HG02678 (cell line): ENCODE results near the gene DLL3.
A peak's percentile ranks its signal among the peaks of the same experiment; 100 is the strongest.
"Not testable (repeated sequence)": the region's sequence is repeated elsewhere in the genome, so short reads cannot be mapped to it uniquely, and the experiment has no call there.

Experiments used
- ATAC-seq: cut with Tn5 transposase; IDR thresholded peaks from one replicate; pipeline ENCODE4 v1.9.1; 2021; ENCODE audit warnings: mild to moderate bottlenecking, moderate library complexity; ENCODE audit not compliant: unreplicated experiment

DLL3 gene, protein sequence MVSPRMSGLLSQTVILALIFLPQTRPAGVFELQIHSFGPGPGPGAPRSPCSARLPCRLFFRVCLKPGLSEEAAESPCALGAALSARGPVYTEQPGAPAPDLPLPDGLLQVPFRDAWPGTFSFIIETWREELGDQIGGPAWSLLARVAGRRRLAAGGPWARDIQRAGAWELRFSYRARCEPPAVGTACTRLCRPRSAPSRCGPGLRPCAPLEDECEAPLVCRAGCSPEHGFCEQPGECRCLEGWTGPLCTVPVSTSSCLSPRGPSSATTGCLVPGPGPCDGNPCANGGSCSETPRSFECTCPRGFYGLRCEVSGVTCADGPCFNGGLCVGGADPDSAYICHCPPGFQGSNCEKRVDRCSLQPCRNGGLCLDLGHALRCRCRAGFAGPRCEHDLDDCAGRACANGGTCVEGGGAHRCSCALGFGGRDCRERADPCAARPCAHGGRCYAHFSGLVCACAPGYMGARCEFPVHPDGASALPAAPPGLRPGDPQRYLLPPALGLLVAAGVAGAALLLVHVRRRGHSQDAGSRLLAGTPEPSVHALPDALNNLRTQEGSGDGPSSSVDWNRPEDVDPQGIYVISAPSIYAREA

DNA sequence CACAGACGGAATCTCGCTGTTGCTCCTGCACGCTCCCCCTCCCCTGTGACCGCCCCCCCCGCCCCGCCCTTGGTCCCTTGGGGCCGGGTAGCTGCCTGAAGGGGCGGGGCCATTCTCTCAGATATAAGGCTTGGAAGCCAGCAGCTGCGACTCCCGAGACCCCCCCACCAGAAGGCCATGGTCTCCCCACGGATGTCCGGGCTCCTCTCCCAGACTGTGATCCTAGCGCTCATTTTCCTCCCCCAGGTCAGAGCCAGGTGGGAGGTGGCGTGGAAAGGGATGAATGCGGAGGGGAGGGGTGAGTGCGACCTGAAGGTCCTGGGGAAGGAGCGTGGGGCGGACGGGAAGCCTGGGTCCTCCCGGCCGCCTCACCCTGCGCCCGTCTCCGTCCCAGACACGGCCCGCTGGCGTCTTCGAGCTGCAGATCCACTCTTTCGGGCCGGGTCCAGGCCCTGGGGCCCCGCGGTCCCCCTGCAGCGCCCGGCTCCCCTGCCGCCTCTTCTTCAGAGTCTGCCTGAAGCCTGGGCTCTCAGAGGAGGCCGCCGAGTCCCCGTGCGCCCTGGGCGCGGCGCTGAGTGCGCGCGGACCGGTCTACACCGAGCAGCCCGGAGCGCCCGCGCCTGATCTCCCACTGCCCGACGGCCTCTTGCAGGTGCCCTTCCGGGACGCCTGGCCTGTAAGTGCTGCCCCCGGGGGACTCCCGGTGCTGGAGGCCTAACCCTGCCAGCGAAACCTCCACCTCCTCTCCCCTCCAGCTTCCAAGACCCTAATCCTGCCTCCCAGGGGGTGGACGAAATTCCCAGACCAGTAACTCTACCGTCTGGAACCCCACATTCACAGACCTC lies at the start of gene DLL3:
TSS of gene DLL3 (plus strand) at position 150 of the 845 bp plus-strand sequence. CDS start at position 178, 28 bp downstream.
- no peak for ATAC-seq

DNA sequence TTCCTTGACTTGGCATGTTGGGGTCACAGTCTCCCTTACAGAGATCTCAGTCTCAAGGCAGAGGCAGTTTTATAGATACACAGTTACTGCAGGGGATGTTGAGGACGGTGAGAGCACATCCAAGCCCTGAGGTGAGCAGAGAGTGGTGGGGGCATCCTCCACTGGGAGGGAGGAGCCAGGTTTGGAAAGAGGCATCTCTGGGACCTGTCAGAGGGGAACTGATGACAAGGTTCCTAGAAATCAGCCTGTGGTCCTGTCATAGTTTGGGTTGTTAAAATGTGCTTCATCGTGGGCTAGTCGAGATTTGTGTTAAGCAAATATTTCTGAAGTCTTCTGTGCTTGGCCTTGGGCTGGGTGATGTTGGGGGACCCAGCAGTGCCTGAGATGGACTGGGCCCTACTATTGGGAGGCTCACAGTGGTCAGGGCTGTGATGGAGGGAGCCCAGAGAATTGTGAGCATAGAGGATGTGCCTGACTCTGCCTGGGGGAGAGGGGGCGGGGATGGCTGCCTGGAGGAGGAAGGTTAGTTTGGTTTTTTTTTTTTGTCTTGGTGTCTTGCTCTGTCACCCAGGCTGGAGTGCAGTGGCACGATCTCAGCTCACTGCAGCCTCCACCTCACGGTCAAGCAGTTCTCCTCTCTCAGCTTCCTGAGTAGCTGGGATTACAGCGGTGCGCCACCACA lies 49.5 kb upstream of the DLL3 start:
- ATAC-seq, result no peak

DNA sequence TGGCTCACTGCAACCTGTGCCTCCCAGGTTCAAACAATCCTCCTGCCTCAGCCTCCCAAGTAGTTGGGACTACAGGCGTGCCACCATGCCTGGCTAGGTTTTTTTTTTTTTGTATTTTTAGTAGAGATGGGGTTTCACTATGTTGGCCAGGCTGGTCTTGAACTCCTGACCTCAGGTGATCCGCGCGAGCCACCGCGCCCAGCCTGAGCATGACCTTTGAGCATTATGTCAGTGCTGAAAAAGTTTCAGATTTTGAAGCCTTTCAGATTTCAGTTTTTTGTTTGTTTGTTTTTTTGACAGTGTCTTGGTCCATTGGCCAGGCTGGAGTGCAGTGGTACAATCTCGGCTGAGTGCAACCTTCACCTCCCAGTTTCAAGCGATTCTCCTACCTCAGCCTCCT lies 47.5 kb upstream of the DLL3 start:
- ATAC-seq, result not testable (repeated sequence)

DNA sequence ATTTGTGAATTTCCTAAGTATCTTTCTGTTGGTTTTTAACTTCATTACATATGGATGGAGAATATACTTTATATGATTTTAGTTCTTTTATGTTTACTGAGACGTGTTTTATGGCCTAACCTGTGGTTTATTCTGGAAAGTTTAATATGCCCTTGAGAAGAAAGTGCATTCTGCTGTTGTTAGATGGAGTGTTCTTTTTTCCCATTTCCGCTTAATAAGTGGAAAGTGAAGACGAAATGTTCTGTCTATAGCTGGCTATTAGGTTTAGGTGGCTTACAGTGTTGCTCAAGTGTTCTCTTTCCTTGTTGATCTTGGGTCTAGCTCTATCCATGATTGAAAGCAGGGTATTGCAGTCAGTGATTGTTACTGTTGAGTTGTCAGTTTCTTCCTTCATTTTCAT lies 35.3 kb upstream of the DLL3 start:
- ATAC-seq, result no peak

DNA sequence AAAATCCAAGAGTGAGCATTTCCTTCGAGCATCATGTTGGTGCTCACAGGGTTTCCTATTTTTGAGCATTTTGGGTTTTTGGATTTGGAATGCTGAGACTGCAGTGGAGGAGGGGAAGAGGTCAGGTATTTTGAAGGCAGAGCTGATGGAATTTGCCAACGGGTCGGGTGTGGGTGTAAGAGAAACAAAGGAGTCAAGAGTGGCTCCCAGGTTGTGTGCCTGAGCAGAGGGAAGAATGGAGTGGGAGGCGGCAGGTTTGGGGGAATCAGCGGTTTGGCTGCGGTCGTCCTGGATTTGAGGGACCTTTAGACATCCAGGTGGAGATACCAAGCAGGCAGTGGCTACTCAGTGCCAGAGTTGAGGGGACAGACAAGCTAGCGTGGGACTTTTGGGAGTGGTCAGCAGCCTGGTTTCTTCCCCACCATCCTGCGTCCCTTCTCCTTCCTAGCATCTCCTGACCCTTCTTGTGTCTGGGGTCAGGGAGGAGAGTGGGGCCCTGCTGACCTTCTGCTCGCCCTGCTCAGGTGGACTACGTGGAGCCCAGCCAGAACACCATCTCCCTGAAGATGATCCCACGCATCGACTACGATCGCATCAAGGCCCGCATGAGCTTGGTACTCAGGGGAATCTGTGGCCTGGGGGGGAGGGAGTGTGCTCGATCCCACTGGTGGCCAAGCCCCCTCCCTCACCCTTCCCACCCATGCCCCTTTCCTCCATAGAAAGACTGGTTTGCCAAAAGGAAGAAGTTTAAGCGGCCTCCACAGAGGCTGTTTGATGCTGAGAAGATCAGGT lies 32.6 kb upstream of the DLL3 start:
- no peak for ATAC-seq

DNA sequence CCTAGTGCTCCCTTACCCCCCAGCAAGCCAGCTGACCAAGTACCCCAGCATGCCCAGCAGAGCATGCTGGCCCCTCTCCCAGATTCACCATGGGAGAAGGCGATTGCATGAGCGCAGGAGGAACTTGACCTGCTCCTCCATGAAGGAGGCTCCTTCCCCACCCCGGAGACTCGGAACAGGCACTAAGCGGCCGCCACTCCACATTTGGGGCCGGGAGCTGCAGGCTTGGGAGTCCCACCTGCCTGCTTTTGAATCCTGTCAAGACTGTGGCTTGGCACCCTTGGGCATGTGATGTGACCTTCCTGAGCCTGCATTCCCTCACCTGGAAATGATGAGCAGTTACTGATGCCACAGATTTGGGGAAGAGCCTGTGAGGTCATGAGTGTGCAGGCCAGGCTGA lies 30.8 kb upstream of the DLL3 start:
- ATAC-seq, result no peak

DNA sequence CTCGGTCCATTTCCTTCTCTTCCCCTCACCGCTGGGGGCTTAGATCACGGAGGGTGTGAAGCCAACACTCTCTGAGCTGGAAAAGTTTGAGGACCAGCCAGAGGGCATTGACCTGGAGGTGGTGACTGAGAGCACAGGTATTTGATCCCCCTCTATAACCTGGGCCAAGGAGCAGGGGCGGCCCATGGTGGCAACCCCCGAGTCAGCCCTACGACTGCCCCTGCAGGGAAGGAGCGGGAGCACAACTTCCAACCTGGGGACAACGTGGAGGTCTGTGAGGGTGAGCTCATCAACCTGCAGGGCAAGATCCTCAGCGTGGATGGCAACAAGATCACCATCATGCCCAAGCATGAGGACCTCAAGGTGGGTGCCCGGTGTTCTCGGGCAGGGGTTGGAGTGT lies 29.7 kb upstream of the DLL3 start:
- no peak for ATAC-seq

DNA sequence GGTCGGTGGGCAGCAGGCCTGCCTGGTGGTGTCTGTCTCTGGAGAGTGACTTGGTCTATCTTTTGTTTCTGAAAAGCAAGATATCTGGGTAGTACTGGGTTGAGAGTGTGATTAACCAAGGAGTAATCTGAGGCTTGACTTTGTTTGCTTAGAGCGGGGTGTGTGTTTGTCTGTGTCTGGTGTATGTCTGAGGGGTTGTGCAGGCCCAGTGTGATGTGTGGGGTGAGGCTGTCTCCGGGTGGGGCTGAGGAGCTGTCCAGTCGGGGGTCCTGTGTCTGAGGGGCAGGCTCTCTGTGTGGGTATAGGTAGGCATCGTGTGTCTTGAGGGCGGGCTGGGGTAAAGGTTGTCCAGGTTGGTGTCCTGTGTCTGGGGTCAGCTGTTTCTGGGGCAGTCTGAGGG lies 29.2 kb upstream of the DLL3 start:
- ATAC-seq, result no peak

DNA sequence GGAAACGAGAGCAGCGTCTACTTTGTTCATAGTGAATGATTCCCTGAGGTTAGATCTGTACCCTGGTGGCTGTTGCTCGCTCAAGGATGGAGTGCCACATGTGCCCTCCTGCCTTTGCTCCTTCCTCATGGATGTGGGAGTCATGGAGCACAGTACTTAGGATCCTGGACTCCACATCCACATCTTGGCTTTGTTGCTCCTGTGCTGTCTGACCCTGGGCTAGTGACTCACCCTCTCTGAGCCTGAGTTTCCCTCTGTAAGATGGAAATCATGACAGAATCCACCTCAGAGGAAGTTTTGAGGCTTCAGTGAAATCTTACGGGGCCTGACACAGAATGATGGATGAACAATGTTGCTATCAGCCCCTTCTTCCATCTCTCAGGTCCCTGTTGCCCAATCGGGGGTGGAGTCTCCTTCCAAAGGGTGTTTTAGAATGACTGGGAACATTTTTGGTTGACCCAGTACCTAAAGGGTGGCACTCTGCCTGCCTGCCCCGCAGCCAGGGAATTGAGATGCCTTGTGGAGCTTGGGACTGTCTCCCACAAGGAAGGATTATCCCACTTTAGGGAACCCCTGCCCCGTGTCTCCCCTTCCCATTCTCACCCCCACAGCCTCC lies 27.9 kb upstream of the DLL3 start:
- no peak for ATAC-seq

DNA sequence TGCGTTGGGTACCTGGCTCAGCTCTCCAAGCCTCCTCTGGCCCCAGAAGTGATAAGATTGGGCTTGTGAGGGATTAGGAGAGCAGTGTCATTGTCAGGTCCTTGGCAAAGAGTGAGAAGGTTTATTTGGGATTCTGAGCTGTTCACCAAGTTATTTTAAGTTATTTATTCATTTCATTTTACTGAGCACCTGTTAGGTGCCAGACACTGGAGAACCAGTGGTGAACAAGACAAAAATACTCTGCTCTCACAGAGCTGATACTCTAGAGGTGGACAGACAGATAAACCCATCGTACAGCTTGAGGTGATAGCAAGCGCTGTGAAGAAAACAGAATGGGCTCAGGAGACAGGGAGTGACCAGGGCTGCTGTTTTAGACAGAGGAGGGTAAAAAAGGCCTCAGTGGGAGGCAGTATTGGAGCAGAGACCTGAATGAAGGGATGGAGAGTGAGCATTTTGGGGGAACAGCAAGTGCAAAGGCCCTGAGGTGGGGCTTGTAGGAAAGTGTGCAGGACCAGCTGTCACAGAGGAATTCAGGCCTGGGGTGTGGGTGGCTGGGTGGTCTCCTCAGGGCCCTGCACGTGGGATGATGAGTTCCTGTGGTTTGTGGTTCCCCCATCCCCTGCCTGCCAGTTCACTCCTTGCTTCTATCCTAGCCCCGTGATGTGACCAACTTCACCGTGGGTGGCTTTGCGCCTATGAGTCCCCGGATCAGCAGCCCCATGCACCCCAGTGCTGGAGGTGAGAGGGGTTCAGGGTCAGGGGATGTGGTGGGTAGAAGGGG lies 26.8 kb upstream of the DLL3 start:
- no peak for ATAC-seq

DNA sequence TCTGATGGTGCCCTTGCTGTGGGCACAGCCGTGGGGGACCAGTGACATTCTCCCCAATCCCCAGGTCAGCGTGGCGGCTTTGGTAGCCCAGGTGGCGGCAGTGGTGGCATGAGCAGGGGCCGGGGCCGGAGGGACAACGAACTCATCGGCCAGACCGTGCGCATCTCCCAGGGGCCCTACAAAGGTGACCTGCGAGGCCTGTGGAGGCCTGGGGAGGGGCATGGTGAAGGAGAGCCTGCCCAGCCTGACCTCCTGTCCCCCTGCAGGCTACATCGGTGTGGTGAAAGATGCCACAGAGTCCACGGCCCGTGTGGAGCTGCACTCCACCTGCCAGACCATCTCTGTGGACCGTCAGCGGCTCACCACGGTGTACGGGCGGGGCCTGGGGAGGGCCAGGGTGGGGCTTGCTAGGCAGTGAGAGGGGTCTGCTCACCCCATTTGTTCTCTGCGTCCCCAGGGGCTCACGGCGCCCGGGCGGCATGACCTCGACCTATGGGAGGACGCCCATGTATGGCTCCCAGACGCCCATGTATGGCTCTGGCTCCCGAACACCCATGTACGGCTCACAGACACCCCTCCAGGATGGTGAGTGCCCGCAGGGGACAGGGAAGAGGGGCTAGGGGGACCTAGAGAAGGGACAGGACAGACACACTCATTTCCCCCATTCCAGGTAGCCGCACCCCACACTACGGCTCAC lies 25.9 kb upstream of the DLL3 start:
- no peak for ATAC-seq

DNA sequence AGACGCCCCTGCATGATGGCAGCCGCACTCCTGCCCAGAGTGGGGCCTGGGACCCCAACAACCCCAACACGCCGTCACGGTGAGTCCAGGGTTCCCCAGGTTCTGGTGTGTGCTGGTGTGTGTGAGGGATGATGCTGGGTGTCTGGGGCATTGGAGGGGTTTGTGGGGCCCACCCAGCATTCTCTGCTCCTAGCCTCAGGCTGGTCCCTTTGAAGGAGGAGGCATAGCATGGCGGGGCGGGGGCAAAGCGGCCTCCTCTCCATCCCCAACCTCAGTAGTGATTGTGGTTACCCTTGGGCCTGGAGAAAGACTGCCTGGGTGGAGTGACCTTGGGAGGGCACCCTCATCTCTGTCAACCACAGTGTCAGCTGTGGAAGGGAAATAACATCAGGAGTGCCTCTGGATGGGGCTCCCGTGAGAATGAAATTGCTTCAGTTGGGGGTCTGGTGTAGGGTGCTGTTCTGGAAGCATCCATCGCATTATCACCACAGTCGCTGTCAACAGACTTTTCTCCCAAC lies 25.2 kb upstream of the DLL3 start:
- ATAC-seq, result no peak

DNA sequence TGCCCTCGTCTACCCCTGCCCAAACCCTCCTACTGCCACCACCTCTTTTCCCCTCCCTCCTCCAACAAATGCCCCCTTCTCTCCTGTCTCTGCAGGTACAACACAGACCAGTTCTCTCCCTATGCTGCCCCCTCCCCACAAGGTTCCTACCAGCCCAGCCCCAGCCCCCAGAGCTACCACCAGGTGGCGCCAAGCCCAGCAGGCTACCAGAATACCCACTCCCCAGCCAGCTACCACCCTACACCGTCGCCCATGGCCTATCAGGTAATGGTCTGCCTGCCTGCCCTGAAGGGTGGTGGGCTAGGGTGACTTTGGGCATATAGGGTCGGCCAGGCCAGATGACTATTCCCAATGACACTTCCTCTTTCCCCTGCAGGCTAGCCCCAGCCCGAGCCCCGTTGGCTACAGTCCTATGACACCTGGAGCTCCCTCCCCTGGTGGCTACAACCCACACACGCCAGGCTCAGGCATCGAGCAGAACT lies 24.6 kb upstream of the DLL3 start:
- no peak for ATAC-seq

DNA sequence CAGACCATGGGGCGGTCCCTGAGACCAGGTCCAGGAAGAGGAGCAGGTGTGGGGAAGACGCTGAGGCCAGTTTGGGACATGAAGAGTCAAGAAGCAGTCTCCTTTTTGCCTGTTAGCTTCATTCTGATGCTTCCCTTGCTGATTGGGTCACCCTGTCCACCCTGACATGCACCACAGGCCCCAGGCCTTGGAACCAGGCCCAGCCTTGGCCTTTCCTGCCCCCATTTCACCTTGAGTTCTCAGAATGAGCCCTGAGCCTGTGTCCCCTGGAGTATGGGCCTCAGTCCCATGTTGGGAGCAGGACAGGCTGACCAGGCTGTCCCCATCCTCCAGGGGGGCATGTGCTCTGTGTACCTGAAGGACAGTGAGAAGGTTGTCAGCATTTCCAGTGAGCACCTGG lies 23.0 kb upstream of the DLL3 start:
- ATAC-seq, result no peak

DNA sequence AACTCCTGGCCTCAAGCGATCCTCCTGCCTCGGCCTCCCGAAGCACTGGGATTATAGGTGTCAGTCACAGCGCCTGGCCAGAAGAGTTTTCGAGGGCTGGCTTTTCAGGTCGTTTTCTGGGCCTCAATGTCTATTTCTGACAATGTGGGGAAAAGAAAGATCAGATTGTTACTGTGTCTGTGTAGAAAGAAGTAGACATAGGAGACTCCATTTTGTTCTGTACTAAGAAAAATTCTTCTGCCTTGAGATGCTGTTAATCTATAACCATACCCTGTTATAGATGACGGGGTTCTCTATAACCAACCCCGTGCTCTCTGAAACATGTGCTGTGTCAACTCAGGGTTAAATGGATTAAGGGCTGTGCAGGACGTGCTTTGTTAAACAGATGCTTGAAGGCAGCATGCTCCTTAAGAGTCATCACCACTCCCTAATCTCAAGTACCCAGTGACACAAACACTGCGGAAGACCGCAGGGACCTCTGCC lies 19.4 kb upstream of the DLL3 start:
- ATAC-seq, result not testable (repeated sequence)

DNA sequence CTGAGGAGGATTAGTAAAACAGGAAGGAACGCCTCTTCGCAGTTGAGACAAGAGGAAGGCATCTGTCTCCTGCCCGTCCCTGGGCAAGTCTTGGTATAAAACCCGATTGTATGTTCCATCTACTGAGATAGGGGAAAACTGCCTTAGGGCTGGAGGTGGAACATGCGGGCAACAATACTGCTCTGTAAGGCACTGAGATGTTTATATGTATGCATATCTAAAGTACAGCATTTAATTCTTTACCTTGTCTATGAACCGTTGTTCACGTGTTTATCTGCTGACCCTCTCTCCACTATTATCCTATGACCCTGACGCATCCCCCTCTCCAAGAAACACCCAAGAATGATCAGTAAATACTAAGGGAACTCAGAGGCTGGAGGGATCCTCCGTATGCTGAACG lies 18.8 kb upstream of the DLL3 start:
- no peak for ATAC-seq

DNA sequence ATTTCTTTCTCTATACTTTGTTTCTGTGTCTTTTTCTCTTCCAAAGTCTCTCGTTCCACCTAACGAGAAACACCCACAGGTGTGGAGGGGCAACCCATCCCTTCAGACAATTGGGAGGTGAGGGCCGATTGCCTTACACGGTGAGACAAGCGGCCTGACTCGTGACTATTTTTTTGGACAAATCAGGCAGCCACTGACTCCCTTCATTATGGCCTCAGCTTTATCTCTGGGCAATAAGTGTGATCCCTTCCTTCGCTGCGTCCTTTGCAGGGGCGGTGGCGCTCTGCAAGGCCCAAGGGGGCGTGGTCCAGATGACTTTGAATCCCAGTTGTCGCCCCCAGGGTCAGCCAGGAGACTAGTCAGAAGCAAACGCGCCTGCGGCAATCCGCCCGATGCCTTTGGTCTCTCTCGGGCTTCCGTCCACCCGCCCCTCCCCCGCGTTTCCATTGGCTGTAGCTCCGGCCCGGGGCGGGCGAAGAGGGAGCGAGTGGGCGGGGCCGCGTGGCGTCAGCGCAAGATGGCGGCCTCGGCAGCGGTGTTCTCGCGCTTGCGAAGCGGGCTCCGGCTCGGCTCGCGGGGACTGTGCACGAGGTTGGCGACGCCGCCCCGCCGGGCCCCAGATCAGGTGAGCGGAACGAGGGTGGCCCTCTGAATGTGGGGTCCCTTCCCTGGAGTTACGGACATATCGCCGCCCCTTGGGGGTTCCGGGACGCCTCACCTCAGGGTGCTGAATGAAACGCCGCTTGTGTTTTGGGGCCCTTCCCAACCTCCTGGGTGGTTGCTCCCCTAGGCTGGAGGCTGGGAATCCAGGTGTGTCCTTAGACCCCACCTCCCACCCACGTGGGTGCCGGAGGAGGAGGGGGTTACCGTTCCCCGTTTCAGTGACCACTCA lies 18.2 kb upstream of the DLL3 start, which contains the start of gene TIMM50:
TSS of gene TIMM50 (plus strand) at position 502 of the 892 bp plus-strand sequence. CDS start at position 518, 16 bp downstream.
- ATAC-seq, result peak; percentile 87
